Mucosa of descending colon (tissue), 3 donors: ENCODE data around the gene BTBD1. TPM values are rescaled to one million over a fixed set of nuclear protein-coding genes. Genes with fewer than 3 reads are reported as not detected.
A peak's percentile ranks its signal among the peaks of the same experiment; 100 is the strongest.

Experiments used
- ATAC-seq: fragments of 200-7000 bp; cut with Tn5 transposase; one replicate; pipeline ENCODE4 v1.9.1; 2020; ENCODE audit warnings: mild to moderate bottlenecking, moderate library complexity
- DNase-seq, 3 donors: peaks; one replicate each; pipeline ENCODE4 v3.0.0-alpha.2; 2020
- H3K36me3 ChIP-seq: fragments of 200-600 bp; one replicate; pipeline ENCODE4 v1.8.0; 2021; ENCODE audit warnings: low read depth, mild to moderate bottlenecking
- H3K4me1 ChIP-seq: fragments of 200-600 bp; one replicate; pipeline ENCODE4 v1.8.0; 2021; ENCODE audit warnings: low read depth, mild to moderate bottlenecking
- H3K4me3 ChIP-seq: fragments of 200-600 bp; one replicate; pipeline ENCODE4 v1.8.0; 2021; ENCODE audit warnings: mild to moderate bottlenecking
- H3K9me3 ChIP-seq: fragments of 200-600 bp; one replicate; pipeline ENCODE4 v1.8.0; 2021; ENCODE audit warnings: mild to moderate bottlenecking
- intact Hi-C, 2 donors: fragments of 100-400 bp; cut with DNase I in 1 of 2; cut with micrococcal nuclease in 1 of 2; formaldehyde crosslinking; loops; one replicate each; pipeline versions ENCODE4 v1.11.0 to v1.11.1; 2022; cut with DNase I, micrococcal nuclease
- total RNA-seq, 3 donors: library from RNA; stranded (reverse); fragmentation: NEBNext Ultra II Directional in 2 of 3; extraction: Animal tissue kit (Norgen Biotek cat#: 25700) in 2 of 3; gene quantifications; one replicate each; pipeline versions ENCODE4 v1.2.1 to v1.2.4, GENCODE V29; 2021 to 2023
- TF ChIP-seq, protein P1 (sequence below): fragments of 200-600 bp; IDR thresholded peaks from one replicate; pipeline ENCODE4 v1.8.0; 2022; ENCODE audit warnings: antibody characterized with exemption, mild to moderate bottlenecking
- donor health status: DM: no; HTN: no; CAD: no; lungs with moderate emphysema.
- donor health status: DM: no; HTN: no; CAD: no.
- donor health status: DM: no; HTN: yes; CAD: no.

BTBD1 gene
- total RNA-seq, 3 donors from 2014 or later: 50.9 to 57.8 (median 53.7) TPM

DNA sequence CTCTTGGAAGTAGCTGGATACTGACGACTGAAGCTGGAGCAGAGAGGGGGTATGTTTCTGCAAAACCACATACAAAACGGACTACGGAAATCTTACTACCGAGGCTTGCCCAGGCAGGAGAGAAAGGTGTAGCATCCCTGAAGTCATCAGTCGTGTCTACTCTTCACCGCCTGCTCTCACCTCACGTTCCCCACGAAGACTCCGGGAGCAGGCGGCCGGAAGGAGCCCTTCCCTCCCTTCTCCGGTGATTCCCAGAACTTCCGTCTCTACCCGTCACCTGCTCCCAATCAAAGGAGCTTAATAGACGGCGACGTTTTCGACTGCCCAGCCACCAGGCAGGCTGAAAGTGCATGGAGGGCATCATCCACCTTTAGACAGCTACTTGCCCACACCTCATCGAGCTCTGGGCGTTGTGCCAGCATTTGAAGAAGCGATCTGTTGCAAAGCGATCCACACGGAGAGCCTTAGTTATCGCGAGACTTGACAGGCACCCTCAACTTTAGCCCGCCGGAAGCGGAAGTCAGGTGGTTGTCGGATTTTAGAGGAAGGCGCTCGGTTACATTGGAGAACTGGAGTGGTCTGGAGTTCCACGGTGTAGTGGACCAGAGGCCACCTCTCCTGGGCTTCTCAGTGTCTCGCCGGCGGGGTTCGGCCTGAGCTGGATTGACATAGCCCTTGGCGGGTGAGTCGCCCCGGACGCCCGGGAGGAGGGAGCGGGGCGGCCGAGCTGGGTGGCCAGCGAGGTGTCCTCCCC lies 81.2 kb downstream of the BTBD1 start, which contains the start of gene RAMAC:
Gene RAMAC (plus strand): TSS at position 523 of the 754 bp plus-strand sequence. CDS start 2,809 bp downstream, outside the sequence.
- DNase-seq (peak; percentile 91 to 96 (median 93)), ATAC-seq (peak; percentile 99)
- Histone ChIP-seq H3K4me1 (peaks cover 6% of the 10 kb centered on the region), H3K36me3 (no peaks in the 10 kb centered on the region), H3K9me3 (no peaks in the 10 kb centered on the region), H3K4me3 (peak within 1 kb of the TSS; percentile 52)
- intact Hi-C loops: no loop called here
- TF ChIP-seq, protein P1, sequence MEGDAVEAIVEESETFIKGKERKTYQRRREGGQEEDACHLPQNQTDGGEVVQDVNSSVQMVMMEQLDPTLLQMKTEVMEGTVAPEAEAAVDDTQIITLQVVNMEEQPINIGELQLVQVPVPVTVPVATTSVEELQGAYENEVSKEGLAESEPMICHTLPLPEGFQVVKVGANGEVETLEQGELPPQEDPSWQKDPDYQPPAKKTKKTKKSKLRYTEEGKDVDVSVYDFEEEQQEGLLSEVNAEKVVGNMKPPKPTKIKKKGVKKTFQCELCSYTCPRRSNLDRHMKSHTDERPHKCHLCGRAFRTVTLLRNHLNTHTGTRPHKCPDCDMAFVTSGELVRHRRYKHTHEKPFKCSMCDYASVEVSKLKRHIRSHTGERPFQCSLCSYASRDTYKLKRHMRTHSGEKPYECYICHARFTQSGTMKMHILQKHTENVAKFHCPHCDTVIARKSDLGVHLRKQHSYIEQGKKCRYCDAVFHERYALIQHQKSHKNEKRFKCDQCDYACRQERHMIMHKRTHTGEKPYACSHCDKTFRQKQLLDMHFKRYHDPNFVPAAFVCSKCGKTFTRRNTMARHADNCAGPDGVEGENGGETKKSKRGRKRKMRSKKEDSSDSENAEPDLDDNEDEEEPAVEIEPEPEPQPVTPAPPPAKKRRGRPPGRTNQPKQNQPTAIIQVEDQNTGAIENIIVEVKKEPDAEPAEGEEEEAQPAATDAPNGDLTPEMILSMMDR: no peak

DNA sequence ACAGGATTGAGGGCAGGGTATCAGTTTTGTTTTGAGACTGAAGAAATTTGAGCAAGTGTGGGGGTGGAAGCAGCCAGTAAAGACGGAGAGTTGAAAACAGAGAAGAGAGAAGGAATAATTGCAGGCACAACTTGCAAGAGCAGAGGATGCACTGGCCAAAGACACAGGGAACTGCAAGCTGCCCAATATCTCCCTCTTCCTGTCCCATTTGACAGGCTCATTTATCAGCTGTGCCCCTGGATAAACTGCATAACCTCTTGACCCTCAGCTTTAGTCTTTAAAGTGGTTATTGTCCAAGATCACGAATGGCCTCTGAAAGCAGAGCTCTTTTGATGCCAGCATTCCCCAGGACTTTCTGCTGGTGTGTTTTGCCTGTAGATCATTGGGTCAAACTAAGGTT lies 86.1 kb downstream of the BTBD1 start:
- TF ChIP-seq, protein P1: no peak
- H3K4me1 ChIP-seq: no peaks in the 10 kb centered on the region
- H3K36me3 ChIP-seq: no peaks in the 10 kb centered on the region
- ATAC-seq (no peak), DNase-seq (no peak)
- no peaks in the 10 kb centered on the region for H3K9me3 ChIP-seq
- no peak overlapping the region for H3K4me3 ChIP-seq
- intact Hi-C loops: no loop called here

DNA sequence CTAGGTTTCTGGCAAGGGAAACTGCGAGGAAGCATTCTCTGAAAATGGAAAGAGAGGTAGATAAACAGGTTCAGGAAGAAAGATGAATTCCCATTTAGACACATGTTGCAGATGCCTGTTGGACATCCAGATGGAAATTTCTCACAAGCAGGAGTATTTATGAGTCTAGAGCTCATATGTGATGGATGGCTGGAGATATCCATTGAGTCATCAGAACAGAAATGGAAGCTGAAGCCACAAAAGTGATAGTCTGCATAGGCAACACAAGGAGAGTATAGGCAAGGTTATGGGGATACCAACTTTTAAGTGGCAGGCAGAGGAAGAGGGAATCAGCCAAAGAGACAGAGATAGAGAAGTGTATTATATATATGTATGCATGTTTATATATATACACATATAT lies 87.3 kb downstream of the BTBD1 start:
- no peak for ATAC-seq
- intact Hi-C loops: no loop called here
- Histone ChIP-seq H3K4me1 (no peaks in the 10 kb centered on the region), H3K9me3 (no peaks in the 10 kb centered on the region), H3K36me3 (no peaks in the 10 kb centered on the region), H3K4me3 (no peak overlapping the region)
- no peak for DNase-seq
- TF ChIP-seq, protein P1: no peak

DNA sequence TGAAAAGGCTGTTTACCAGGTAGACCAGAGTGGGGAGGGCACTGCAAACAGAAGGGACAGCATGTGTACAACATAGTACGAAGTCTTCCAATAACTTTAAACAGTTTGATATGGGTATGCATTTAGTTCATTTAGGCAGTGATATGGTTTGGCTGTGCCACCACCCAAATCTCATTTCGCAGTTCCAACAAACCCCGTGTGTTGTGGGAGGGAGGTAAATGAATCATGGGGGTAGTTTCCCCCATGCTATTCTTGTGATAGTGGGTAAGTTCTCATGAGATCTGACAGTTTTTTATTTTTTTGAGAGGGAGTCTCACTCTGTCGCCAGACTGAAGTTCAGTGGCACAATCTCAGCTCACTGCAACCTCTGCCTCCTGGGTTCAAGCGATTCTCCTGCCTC lies 88.6 kb downstream of the BTBD1 start:
- H3K4me3 ChIP-seq: no peak overlapping the region
- intact Hi-C loops: no loop called here
- DNase-seq (no peak), ATAC-seq (no peak)
- no peaks in the 10 kb centered on the region for H3K36me3 ChIP-seq
- no peaks in the 10 kb centered on the region for H3K4me1 ChIP-seq
- TF ChIP-seq, protein P1: no peak
- H3K9me3 ChIP-seq: no peaks in the 10 kb centered on the region

DNA sequence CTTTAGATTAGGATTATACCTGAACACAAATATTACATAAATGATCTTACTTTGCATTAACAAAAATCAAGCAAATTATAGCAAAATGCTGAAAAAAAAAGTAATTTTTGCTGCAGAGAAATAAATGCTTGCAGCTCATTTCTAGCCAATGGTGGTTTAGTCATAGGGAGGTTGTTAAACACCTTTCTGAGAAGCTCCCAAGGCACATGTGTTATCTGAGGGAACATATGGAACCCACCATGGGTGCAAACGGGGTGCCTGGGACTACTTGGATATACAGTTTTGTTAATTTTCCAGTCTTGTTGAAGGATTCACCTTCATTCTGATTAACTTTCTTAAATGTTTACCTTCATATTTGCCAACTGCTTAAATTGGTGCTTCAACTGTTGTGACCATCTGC lies 90.0 kb downstream of the BTBD1 start:
- no peak for ATAC-seq
- Histone ChIP-seq H3K9me3 (no peaks in the 10 kb centered on the region), H3K4me3 (no peak overlapping the region), H3K36me3 (no peaks in the 10 kb centered on the region), H3K4me1 (no peaks in the 10 kb centered on the region)
- intact Hi-C loops: no loop called here
- no peak for DNase-seq
- TF ChIP-seq, protein P1: no peak
